ENCODE results near the gene P4HB. TPM values are rescaled to one million over a fixed set of nuclear protein-coding genes. Genes with fewer than 3 reads are reported as not detected.

Gene P4HB
- total RNA-seq = 100 to 1,000 TPM; 289 to 508 (median 447) TPM

- no peak for TF ChIP-seq CTCF (IDR thresholded peaks at IDR 0.05; ENCODE audit: low read depth)
Observed at GRCh38 chr17:81859906-81860755, at the start of gene P4HB. TSS of gene P4HB (minus strand) at chr17:81860535. CDS start at chr17:81860471, 64 bp downstream.

- no peak for TF ChIP-seq CTCF (IDR thresholded peaks at IDR 0.05; ENCODE audit: low read depth)
Observed at GRCh38 chr17:81909231-81909630, 48.9 kb upstream of the P4HB start.

- TF ChIP-seq CTCF (IDR thresholded peaks at IDR 0.05; ENCODE audit: low read depth) = no peak
Observed at GRCh38 chr17:81908793-81909192, 48.5 kb upstream of the P4HB start.

GRCh38 chr17:81907219-81908145 is 47.1 kb upstream of the P4HB start:
- TF ChIP-seq CTCF (IDR thresholded peaks at IDR 0.05; ENCODE audit: low read depth) = no peak

- TF ChIP-seq CTCF (IDR thresholded peaks at IDR 0.05; ENCODE audit: low read depth) = no peak
Observed at GRCh38 chr17:81906476-81907218, 46.3 kb upstream of the P4HB start.

GRCh38 chr17:81905993-81906392 is 45.7 kb upstream of the P4HB start:
- TF ChIP-seq CTCF (IDR thresholded peaks at IDR 0.05; ENCODE audit: low read depth) = no peak
